Inflammatory macrophage treated with lipopolysaccharide for 4 hours (primary cell): ENCODE measurements around the gene CNOT1.
"Not testable (repeated sequence)": the region's sequence is repeated elsewhere in the genome, so short reads cannot be mapped to it uniquely, and the experiment has no call there.

Experiments
- DNase-seq: peaks from one replicate; pipeline ENCODE4 v3.0.0-alpha.2; 2020

CNOT1 gene

GRCh38 chr16:58500430-58501241 lies 129.0 kb downstream of the CNOT1 start:
- no peak for DNase-seq

GRCh38 chr16:58499615-58500351 lies 129.8 kb downstream of the CNOT1 start, which contains the start of gene NDRG4:
Gene NDRG4 (plus strand): TSS chr16:58500143. CDS start chr16:58500249, 106 bp downstream.
- DNase-seq: no peak

- DNase-seq: no peak
Measured at GRCh38 chr16:58499092-58499511, 130.5 kb downstream of the CNOT1 start.

GRCh38 chr16:58498341-58499091 lies 131.1 kb downstream of the CNOT1 start:
- DNase-seq: no peak

- DNase-seq: no peak
Measured at GRCh38 chr16:58497935-58498334, 131.7 kb downstream of the CNOT1 start.

- DNase-seq: no peak
Measured at GRCh38 chr16:58497468-58497867, 132.2 kb downstream of the CNOT1 start.

- DNase-seq: no peak
Measured at GRCh38 chr16:58495521-58496331, 133.9 kb downstream of the CNOT1 start.

- DNase-seq: peak; percentile 37
Measured at GRCh38 chr16:58494981-58495520, 134.6 kb downstream of the CNOT1 start.

- DNase-seq: no peak
Measured at GRCh38 chr16:58493756-58494431, 135.7 kb downstream of the CNOT1 start.

- no peak for DNase-seq
Measured at GRCh38 chr16:58492735-58493134, 136.9 kb downstream of the CNOT1 start.

- DNase-seq: no peak
Measured at GRCh38 chr16:58492066-58492465, 137.6 kb downstream of the CNOT1 start.

- DNase-seq: not testable (repeated sequence)
Measured at GRCh38 chr16:58490539-58490938, 139.1 kb downstream of the CNOT1 start.

GRCh38 chr16:58490065-58490464 lies 139.6 kb downstream of the CNOT1 start:
- DNase-seq: no peak

- DNase-seq: no peak
Measured at GRCh38 chr16:58488531-58488930, 141.1 kb downstream of the CNOT1 start.

- peak; percentile 70 for DNase-seq
Measured at GRCh38 chr16:58487566-58488351, 141.9 kb downstream of the CNOT1 start.

GRCh38 chr16:58485184-58485887 lies 144.3 kb downstream of the CNOT1 start:
- no peak for DNase-seq

GRCh38 chr16:58481931-58482330 lies 147.7 kb downstream of the CNOT1 start:
- DNase-seq: no peak

GRCh38 chr16:58481226-58481869 lies 148.3 kb downstream of the CNOT1 start:
- no peak for DNase-seq

GRCh38 chr16:58478427-58478826 lies 151.2 kb downstream of the CNOT1 start:
- no peak for DNase-seq
